ENCODE data around the gene CLIC4.
"Not testable (repeated sequence)": the region's sequence is repeated elsewhere in the genome, so short reads cannot be mapped to it uniquely, and the experiment has no call there.

CLIC4 gene

DNA sequence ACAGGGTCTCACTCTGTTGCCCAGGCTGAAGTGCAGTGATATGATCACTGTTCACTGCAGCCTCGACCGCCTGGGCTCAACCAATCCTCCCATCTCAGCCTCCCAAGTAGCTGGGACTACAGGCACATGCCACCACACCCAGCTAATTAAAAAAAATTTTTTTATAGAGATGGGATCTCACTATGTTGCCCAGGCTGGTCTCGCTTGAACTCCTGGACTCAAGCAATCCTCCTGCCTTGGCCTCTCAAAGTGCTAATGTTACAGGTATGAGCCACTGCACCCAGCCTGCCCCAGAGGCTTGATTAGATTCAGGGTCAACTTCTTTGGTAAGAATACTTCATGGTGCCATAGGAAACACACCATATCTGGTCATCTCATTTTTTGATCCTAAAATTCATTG is 66.2 kb downstream of the CLIC4 start:
- not testable (repeated sequence) for DNase-seq (ENCODE audit: low read depth)

DNA sequence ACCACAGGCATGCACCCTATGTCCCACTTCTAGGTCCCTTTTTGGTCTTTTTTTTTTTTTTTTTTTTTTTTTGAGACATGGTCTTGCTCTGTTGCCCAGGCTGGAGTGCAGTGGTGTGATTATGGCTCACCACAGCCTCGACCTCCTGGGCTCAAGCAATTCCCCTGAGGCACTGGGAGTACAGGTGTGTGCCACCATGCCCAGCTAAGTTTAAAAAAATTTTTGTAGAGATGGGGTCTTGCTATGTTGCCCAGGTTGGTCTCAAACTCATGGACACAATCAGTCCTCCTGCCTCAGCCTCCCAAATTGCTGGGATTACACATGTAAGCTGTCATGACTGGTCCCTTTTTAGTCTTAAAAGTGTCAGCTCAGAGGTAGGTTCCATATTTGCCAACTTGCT is 75.0 kb downstream of the CLIC4 start:
- DNase-seq (ENCODE audit: low read depth), result not testable (repeated sequence)

DNA sequence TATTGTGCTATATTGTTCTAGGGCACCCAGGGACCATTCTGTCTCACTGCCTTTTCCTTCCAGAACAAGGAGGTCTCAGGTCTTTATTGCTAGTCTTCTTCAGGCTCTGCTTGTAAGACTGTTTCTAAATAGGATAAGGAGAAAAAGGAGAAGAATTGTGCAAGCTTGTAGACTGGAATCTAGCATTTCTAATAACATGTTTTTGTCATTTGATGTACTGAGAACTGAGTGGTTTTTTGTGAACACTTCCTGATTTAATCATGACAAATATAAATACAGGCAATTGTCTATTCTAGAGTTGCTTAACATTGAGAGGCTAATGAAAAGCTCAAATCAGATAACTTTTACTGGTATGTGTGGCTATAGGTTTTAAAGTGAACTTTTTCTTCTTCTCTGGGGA is 77.6 kb downstream of the CLIC4 start:
- no peak for DNase-seq (ENCODE audit: low read depth)

DNA sequence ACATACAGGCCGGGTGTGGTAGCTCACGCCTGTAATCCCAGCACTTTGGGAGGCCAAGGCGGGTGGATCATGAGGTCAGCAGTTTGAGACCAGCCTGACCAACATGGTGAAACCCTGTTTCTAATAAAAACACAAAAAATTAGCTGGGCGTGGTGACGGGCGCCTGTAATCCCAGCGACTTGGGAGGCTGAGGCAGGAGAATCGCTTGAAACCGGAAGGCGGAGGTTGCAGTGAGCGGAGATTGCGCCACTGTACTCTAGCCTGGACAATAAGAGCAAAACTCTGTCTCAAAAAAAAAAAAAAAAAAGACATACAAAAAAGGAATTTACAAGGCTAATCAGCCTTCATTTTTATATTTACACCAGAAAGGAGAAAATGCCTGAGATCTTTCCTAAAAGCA is 78.2 kb downstream of the CLIC4 start:
- not testable (repeated sequence) for DNase-seq (ENCODE audit: low read depth)

DNA sequence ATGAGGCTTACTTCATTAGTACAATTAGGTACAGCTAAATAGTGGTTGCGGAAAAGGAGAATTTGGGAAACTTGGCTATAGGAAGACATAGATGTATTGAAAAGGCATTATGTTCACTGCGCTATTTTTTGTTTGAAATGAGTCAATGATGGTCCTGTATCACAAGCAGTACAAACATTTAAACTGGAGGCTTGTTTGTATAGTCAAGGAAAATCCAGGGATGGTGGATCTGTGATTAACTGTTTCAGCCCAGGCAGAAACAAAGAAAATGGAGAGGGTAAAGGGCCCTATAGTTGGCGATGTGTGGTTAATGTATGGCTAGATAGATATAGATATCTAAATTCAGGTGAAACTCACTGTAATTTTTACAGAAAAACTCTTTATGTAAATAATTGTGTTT is 79.9 kb downstream of the CLIC4 start:
- no peak for DNase-seq (ENCODE audit: low read depth)

DNA sequence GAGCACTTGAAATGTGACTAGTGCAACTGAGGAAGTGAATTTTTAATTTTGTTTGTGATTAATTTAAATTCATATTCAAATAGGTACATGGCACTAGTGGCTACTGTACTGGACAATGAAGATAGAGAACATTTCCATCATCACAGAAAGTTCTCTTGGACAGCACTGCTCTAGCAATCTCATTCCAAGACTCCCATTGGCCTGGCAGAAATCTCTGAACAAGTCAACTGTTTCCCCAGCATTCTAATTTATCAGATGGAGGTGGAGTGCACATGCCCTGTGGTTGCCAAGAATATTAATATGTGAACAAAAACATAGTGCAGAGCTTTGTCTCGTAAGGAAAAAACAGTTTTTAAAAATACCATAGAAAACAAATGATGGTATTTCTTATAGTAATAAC is 81.3 kb downstream of the CLIC4 start:
- DNase-seq (ENCODE audit: low read depth), result no peak

DNA sequence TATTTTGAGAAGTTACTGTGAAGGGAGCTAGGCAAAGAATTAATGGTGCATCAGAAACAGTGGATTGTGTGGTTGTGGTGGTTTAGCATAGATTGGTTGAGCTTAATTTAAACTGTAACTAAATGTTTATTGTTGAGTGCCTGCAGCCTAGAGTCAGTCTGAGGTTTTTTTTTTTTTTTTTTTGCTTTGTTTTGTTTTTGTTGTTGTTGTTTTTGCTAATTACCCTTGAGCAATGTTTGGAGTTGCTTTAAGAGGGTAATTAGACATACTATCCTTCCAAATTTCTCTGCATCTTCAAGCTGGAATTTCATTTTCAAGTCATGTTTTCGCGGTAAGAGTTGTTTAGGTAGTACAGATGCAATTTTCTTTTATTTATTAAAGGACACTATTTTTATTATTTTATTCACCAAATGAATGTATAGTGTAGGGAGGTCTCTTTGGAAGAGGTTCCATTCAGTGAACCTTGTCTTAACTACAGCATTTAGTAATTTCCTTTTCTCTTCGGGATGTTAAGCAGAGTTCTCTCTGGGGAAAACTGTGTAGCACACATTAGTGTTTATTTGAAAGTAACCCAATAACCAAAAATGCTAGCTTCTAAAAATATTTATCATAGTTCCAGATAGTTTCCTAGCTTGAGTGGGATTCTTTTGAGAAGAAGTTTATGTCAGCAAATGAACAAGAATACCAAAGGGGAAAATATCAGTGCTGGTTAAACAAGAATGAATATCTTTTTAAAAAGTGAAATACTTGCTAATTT is 82.3 kb downstream of the CLIC4 start:
- DNase-seq (ENCODE audit: low read depth), result no peak

DNA sequence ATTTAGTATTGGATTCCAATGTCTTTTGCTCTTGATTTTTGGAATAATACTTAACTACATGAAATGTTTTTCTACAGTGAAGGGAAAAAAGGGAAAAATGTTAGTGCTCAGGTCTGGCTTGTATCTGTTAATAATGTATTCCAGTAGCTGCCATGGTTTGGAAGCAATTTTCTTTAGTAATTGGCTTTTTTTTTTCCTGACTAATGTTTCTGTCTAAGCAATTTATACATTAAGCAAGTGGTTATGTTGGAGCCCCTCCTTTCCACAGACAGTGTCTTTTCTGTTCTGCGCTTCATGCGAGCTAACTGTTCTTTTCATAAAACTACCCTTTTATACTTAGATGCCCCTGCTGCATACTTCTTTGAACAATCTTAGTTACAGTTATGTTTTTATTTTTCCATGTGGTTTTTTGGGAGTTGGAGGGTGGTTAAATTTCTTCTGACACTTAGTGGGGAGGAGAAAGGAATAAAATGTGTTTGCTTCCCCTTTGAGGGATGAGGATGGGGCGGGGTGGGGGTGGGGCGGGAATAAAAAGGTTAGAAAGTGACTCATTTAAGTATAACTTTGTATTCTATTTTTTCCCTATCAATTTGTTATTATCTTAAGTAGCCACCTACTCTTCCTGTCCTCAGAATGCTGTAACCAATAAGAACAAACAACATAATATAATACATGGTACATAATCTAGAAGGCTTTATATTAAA is 83.1 kb downstream of the CLIC4 start:
- no peak for DNase-seq (ENCODE audit: low read depth)

DNA sequence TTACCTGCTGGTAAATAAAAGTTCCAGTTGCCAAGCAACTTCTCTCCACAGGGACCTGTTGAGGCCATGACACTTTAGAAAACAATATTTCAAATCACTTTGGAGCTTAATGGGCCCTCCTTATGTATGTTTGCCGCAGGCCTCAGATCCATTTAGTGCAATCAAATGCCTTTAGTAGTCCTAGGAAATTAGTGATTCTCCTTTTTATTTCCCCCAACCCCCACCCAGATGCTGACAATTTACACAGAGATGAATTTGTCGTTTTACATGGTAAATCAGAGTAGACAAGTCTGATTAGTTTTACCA is 83.6 kb downstream of the CLIC4 start:
- no peak for DNase-seq (ENCODE audit: low read depth)

DNA sequence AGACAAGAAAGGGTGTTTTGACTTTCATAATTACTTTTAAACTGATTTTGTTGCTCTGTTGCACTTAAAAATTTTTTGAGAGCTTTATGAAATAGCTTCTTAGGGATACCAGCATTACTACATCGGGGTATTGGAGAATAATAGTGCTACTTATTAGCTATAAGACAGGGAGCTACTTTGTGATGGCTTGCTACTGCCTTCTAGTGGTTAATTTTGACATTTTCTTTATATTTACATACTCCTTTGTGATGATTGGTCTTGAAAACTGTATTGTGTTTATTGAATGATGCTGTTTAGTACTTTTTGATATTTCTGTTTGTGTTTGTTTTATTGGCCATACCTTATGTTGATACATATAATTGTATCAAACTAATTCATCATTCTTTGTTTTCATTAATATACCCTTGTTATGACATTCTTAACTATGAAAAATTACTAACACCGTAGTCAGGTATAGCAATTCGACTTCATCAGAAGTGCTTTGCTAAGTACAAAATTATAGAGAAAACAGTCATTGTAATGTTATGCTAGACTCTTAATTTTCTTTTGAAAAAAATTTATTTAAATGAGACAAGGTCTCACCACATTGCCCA is 85.5 kb downstream of the CLIC4 start:
- DNase-seq (ENCODE audit: low read depth), result no peak

DNA sequence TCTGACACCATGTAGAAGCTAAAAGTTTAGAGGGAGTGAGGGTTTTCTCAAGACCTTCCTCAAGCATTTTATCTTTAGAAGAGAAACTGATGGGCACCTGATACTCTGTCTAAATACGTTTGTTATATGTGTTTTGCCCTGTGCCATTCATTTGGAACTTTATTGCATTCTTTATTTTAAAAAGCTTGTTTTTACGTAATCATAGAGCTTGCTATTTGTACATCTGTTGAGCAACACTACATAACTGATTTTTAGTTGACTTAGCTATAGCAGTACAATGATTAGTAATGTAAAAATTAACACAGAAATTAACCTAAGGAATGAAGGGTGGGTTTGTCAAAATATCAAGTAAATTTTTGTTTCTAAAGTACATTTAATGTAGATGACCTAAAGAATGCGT is 96.3 kb downstream of the CLIC4 start:
- no peak for DNase-seq (ENCODE audit: low read depth)

DNA sequence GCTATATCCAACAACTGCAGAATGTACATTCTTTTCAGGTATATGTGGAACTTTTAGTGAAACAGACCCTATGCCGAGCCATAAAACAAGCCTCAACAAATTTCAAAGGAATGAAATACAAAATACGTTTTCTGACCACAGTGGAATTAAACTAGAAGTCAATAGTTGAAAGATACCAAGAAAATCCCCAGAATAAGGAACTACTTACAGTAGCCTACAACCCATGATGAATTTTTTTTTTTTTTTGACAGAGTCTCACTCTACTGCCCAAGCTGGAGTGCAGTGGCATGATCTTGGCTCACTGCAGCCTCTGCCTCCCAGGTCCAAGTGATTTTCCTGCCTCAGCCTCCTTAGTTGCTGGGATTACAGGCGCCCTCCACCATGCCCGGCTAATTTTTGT is 101.4 kb downstream of the CLIC4 start:
- DNase-seq (ENCODE audit: low read depth), result no peak

DNA sequence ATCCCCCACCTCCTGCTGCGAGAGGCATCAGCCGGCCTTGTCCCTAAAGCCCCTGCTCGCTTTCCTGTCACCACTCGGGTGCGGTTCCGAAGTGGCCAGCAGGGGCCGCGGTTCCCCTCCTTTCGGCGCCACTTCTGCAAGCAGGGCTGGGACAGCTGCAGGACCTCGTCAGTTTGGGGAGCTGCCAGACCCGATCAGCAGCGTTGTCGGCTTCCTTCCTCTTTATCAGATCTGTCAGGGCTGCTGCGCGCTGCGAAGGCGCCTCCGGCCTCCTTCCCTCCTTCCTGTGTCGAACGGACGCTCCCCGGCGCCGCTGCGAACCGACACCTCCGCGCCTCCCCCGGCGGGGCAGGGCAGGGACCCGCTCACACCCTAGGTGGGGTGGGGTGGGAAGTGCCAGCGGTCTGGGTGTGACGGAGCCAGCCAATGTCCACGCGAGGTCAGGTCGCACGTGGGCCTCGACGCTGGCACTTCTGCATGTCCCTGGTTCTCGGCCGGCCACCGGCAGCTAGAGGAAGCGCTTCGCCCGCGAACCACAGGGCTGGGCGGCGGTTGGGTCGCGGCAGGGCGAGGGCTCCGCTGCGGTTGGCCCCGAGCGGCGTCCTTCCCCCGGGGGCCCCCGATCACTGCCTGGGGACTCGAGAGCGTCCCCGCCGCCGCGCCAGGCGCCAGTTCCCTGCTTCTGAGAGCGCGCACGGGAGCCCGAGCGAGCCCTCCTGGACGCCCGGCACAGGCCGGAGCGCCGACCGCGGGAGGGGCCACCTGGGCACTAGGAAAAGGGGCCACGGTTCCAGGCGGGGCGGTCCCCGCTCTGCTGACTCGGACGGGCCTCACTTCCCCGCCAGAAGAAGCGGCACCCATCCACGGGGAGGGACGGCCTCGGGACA is 103.0 kb downstream of the CLIC4 start:
- peak; percentile 81 for DNase-seq (ENCODE audit: low read depth)

DNA sequence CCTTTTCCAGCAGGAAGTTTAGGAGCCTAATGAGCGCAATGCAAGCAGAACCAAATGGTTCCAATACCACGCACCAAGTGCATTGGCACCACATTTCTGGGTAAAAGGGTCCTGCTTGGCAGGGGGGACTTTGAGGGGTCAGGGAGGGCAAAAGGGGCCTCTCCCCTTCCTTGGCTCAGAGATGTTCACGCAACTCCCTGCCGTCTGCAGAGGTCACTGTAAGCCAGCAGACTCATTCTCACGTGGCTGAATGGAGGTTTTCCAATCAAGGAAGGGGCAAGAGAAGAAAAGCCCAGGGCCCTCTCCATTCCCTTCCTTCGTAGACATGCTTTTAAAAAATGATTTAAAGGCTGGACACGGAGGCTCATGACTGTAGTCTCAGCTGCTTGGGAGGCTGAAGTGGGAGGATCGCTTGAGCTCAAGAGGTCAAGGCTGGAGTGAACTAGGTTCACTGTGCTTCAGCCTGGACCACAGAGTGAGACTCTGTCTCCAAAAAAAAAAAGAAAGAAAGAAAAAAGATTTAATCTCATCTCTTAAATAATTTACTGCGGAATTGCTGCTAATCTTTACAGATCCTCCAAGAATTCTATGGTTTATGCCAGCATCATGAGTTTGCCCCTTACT is 104.5 kb downstream of the CLIC4 start:
- no peak for DNase-seq (ENCODE audit: low read depth)

DNA sequence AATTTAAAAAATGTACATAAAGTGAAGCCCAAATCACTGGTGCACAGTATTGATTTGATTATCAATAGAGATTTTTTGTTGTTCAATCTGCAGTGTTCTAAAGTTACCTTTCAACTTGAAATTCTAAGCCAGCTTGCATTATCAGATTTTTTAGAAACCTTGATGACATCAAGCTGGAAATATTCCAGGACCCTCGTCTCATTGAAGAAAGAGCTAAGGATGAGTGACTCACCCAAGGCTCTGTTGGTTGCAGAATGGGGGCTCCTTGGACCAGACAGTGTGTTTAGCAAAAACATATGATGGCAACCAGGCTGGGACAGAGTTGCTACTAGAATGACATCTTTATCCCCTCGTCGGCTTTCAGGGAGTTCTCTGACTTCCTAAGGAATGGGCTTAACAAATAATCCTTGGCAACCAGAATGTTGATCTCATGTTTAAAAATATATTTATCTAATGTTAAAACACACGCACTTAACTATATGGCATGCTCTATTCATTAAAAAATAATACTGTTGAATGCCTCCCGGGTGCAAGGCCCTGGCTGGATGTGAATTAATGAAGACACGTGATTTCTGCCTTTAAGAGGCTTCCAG is 105.2 kb downstream of the CLIC4 start:
- no peak for DNase-seq (ENCODE audit: low read depth)

DNA sequence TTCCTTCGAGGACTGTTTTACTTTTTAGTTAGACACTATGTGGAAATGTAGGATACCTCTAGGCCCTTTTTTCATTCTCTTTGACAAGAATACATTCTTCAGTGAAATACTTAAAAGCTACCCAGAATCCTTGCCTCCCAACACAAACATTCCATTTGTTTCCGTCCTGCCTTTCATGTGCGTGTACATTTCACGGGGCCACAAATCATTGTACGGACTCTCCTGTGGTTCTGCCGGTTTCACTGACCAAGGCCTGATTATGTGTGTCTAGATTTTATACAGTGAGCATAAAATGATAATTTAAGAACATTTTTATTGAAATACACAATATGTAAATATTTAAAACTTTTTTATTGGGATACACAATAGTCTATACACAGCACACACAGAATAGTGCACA is 108.4 kb downstream of the CLIC4 start:
- no peak for DNase-seq (ENCODE audit: low read depth)

DNA sequence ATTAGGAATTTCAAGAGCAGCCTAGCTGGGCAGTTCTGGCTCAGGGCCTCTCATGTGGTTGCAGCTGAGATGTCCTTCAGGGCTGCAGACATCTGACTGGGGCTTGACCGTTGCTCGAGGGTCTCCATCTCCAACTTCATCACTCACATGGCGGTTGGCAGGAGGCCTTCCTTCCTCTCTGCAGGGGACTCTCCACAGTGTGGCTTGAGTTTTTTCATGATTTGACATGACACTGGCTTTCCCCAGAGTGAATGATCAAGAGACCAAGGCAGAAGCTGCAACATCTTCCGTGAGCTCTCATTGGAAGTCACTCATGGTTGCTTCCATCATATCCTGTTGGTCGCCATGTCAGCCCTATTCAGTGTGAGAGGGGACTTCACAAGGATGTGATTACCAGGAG is 110.2 kb downstream of the CLIC4 start:
- DNase-seq (ENCODE audit: low read depth), result no peak

DNA sequence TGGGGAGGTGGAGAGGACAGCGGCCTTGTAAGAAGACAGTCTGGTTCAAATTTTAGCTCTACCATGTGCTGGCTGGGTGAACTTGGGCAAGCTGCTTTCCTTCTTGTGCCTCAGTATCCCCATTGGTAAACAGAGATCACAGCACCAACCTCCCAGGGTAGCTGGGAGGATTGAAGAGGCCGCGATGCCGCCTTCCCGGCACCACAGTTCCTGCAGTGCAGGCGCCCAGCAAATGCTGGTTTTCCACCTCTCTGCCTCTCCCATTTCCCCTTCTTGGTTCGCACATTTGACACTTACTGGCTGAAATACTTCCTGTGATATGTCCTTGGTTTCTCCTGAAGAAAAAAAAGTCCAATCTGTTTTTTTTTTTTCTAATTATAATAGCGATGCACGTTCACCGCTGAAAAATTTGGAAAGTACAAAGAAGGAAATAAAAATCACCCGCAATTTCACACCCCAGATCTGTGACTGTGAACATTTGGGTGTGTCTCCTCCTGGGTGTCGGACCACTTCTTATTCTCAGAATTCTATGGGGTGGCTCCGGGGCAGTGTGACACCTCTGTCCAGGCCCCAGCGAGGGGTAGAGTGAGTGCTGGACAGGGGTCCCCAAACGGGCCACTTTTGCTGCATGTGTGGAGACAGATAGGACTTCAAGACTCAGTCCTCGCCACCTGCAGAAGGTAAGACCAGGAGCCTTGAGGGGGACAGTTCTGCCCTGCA is 111.7 kb downstream of the CLIC4 start:
- no peak for DNase-seq (ENCODE audit: low read depth)

DNA sequence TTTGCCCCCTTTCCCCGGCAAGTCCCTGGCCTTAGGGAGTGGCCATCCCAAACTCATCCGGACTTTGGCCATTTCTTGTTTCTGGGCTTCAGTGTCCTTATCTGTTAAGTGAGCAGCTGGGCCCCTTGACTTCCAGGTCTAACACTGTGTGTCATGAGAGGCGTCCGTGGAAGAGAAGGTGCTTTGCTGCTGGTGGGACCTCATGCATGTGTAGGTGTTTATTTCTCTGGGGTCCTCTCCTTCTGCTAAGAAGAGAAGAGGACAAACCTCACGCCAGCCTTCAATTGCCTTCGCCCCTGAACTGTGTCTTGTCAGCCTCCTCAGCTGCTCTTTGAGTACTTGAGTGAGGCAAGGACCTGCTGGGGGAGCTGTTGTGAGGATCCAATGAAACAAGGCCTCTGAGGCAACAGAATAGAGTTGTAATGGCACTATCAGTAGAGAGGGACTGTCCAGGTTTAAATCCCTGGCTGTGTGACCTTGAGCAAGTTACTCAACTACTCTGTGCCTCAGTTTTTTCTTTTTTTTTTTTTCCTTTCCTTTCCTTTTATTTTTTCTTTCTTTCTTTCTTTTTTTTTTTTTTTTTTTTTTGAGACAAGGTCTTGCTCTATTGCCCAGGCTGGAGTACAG is 112.4 kb downstream of the CLIC4 start:
- no peak for DNase-seq (ENCODE audit: low read depth)

DNA sequence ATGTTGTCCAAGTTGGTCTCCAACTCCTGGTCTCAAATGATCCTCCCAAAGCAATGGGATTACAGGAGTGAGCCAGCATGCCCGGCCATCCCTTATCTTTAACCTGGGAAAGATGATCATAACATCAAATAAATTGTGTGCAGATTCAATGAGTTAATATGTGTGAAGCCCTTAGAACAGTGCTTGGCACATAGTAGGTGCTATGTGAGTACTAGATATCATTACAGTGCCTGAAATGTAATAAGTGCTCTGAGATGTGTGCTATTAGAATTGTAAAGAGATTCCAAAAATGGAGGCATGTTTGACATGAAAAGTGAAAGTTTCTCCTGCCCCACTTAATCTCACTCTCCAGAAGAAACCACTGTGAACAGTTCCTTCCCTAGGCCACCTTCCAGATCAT is 113.0 kb downstream of the CLIC4 start:
- no peak for DNase-seq (ENCODE audit: low read depth)

Data from T follicular helper cell (primary cell).